Peyer's patch (tissue), 4 donors: ENCODE data around the gene ITLN2.

Experiments
- CTCF ChIP-seq, 6 experiments: fragments of 450-650 bp in 4 of 6; fragments of 200-600 bp in 2 of 6; sonication (generic) in 1 of 6; IDR thresholded peaks; one replicate each; pipeline ENCODE4 v1.5.1; 2017 to 2019; ENCODE audit warnings: antibody characterized with exemption in 6 of 6, mild to moderate bottlenecking in 3 of 6, moderate library complexity in 1 of 6
- POLR2A ChIP-seq, 2 donors: fragments of 450-650 bp; IDR thresholded peaks; one replicate each; pipeline ENCODE4 v1.5.1; 2017; ENCODE audit warnings: antibody characterized with exemption in 2 of 2, mild to moderate bottlenecking in 2 of 2, moderate library complexity in 2 of 2

GRCh38 chr1:160987359-160988050 lies 32.9 kb upstream of the ITLN2 start:
- TF ChIP-seq CTCF (IDR thresholded peaks at IDR 0.05) (no peak), POLR2A (IDR thresholded peaks at IDR 0.05) (no peak)
